HG02678 (cell line): ENCODE results near the gene NAGLU.

ENCODE experiments used
- ATAC-seq: cut with Tn5 transposase; IDR thresholded peaks from one replicate; pipeline ENCODE4 v1.9.1; 2021; ENCODE audit warnings: mild to moderate bottlenecking, moderate library complexity; ENCODE audit not compliant: unreplicated experiment

The NAGLU gene

GRCh38 chr17:42563143-42563509, 27.1 kb downstream of the NAGLU start:
- ATAC-seq, result no peak

- ATAC-seq, result no peak
These were observed 27.5 kb downstream of the NAGLU start for GRCh38 chr17:42563543-42563942.

GRCh38 chr17:42563950-42564349, 27.9 kb downstream of the NAGLU start:
- ATAC-seq, result no peak

GRCh38 chr17:42564815-42565522, 28.9 kb downstream of the NAGLU start:
- no peak for ATAC-seq

GRCh38 chr17:42565523-42566214, 29.6 kb downstream of the NAGLU start:
- ATAC-seq, result no peak

GRCh38 chr17:42566215-42566882, 30.3 kb downstream of the NAGLU start:
- ATAC-seq, result no peak

GRCh38 chr17:42566883-42567573, 31.0 kb downstream of the NAGLU start, which contains the start of gene MLX:
Gene MLX (plus strand): TSS chr17:42567100. CDS start chr17:42567125, 25 bp downstream.
- ATAC-seq, result peak; percentile 71

GRCh38 chr17:42568341-42569111, 32.5 kb downstream of the NAGLU start:
- ATAC-seq, result no peak

GRCh38 chr17:42571435-42572225, 35.6 kb downstream of the NAGLU start:
- no peak for ATAC-seq

- no peak for ATAC-seq
These were observed 37.1 kb downstream of the NAGLU start for GRCh38 chr17:42573095-42573494.

GRCh38 chr17:42574463-42574862, 38.4 kb downstream of the NAGLU start:
- no peak for ATAC-seq

- no peak for ATAC-seq
These were observed 41.1 kb downstream of the NAGLU start for GRCh38 chr17:42577140-42577531.

- ATAC-seq, result peak; percentile 72
These were observed 41.7 kb downstream of the NAGLU start, which contains the start of gene PSMC3IP for GRCh38 chr17:42577532-42578281. Gene PSMC3IP (minus strand): TSS chr17:42577729. CDS start chr17:42577686, 43 bp downstream.

GRCh38 chr17:42578282-42578869, 42.3 kb downstream of the NAGLU start:
- ATAC-seq, result peak; percentile 65

- no peak for ATAC-seq
These were observed 43.9 kb downstream of the NAGLU start for GRCh38 chr17:42579794-42580551.

GRCh38 chr17:42581744-42582270, 45.8 kb downstream of the NAGLU start:
- ATAC-seq, result no peak

- no peak for ATAC-seq
These were observed 48.8 kb downstream of the NAGLU start for GRCh38 chr17:42584880-42585279.

GRCh38 chr17:42585353-42585752, 49.3 kb downstream of the NAGLU start:
- no peak for ATAC-seq
